ENCODE measurements around the gene ADAMTSL1.

The ADAMTSL1 gene

GRCh38 chr9:18726546-18726945 is 252.6 kb downstream of the ADAMTSL1 start:
- TF ChIP-seq CTCF (IDR thresholded peaks at IDR 0.05; ENCODE audit: low read depth, low read length), result no peak
- no peak for DNase-seq
- no peak overlapping the region for H3K4me3 ChIP-seq (ENCODE audit: low read depth, low read length)
- no peaks in the 10 kb centered on the region for H3K36me3 ChIP-seq
- no peaks in the 10 kb centered on the region for H3K9me3 ChIP-seq (ENCODE audit: severe bottlenecking)
- no peak overlapping the region for H3K27ac ChIP-seq
- H3K27me3 ChIP-seq (ENCODE audit: insufficient read depth, low read depth, severe bottlenecking), result no peaks in the 10 kb centered on the region

- DNase-seq, result no peak
- Histone ChIP-seq H3K27ac (no peak overlapping the region), H3K4me3 (ENCODE audit: low read depth, low read length) (no peak overlapping the region), H3K36me3 (no peaks in the 10 kb centered on the region), H3K9me3 (ENCODE audit: severe bottlenecking) (no peaks in the 10 kb centered on the region), H3K27me3 (ENCODE audit: insufficient read depth, low read depth, severe bottlenecking) (no peaks in the 10 kb centered on the region)
- no peak for TF ChIP-seq CTCF (IDR thresholded peaks at IDR 0.05; ENCODE audit: low read depth, low read length)
Measured at GRCh38 chr9:18727904-18728303, 254.0 kb downstream of the ADAMTSL1 start.

GRCh38 chr9:18728642-18729041 is 254.7 kb downstream of the ADAMTSL1 start:
- H3K27me3 ChIP-seq (ENCODE audit: insufficient read depth, low read depth, severe bottlenecking), result no peaks in the 10 kb centered on the region
- DNase-seq, result no peak
- H3K4me3 ChIP-seq (ENCODE audit: low read depth, low read length), result no peak overlapping the region
- no peaks in the 10 kb centered on the region for H3K9me3 ChIP-seq (ENCODE audit: severe bottlenecking)
- TF ChIP-seq CTCF (IDR thresholded peaks at IDR 0.05; ENCODE audit: low read depth, low read length), result no peak
- no peak overlapping the region for H3K27ac ChIP-seq
- no peaks in the 10 kb centered on the region for H3K36me3 ChIP-seq

DNA sequence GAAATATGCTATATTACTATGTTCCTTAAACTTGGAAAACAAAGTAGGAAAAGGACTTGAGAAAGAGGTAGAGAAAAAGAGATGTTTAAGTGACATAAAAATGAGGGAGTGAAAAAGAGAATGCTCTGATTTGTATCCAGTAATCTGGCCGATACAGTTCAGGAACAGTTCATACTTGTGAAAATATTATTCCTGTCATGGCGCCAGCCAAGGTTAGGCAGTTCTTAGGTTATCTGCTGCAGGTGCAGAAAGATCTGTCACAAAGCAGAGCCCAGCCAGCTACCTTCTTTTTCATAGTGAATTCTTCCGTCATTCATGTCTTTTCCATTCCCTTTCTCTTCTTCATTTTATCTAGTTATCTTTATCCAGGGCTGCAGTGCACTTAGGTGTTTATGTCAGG is 256.3 kb downstream of the ADAMTSL1 start:
- TF ChIP-seq CTCF (IDR thresholded peaks at IDR 0.05; ENCODE audit: low read depth, low read length), result no peak
- Histone ChIP-seq H3K9me3 (ENCODE audit: severe bottlenecking) (no peaks in the 10 kb centered on the region), H3K36me3 (no peaks in the 10 kb centered on the region), H3K27ac (no peak overlapping the region), H3K27me3 (ENCODE audit: insufficient read depth, low read depth, severe bottlenecking) (no peaks in the 10 kb centered on the region), H3K4me3 (ENCODE audit: low read depth, low read length) (no peak overlapping the region)
- DNase-seq, result no peak

DNA sequence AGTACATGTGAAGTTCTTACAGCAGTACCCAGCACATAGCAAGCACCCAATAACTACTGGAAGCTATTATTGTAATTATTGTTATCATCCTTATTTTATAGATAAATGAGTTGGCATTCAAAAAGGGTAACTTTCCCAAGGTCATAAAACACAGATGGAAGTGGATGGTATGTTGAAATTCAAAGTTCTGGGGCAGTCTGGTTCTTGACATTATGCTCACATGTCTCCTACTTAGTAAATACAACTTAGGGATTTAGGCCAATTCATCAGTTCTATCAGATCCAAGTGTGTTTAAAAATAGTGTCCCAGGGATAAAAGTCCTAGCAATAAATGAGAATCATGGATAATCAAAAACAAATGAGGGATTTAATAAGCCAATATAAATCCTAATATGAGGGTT is 265.2 kb downstream of the ADAMTSL1 start:
- no peaks in the 10 kb centered on the region for H3K36me3 ChIP-seq
- no peak overlapping the region for H3K4me3 ChIP-seq (ENCODE audit: low read depth, low read length)
- no peak for DNase-seq
- H3K9me3 ChIP-seq (ENCODE audit: severe bottlenecking), result no peaks in the 10 kb centered on the region
- H3K27ac ChIP-seq, result no peak overlapping the region
- no peaks in the 10 kb centered on the region for H3K27me3 ChIP-seq (ENCODE audit: insufficient read depth, low read depth, severe bottlenecking)
- TF ChIP-seq CTCF (IDR thresholded peaks at IDR 0.05; ENCODE audit: low read depth, low read length), result no peak

DNA sequence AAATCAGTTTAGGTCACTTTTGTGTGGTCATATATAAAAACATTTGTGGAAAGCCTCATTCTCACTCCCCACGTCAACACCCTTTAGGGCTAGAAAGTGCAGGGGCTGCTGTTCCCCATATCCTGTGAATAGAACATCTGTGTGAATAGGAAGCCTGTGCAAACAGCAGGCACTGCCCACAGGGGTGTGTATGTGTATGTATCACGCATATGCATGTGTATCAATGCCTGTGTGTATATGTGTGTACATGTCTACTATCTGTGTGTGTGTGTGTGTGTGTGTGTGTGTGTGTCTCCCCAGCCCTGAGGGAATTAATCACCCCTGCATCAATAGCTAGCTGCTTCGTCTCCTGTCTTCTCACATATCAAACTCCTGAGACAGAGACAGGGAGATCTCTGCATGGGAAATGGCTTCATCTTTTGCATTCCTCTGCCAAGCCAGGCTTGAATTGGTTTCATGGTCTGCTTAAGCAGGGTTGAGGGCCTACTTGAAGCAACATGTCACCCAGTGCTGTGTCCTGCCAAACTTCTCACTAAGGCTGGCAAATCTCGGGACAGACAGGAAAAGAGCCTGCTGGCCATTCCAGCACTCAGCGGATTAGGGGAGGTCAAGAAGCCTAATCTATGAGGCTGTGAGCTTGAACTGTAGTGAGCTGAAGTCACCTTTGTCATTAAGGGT is 265.8 kb downstream of the ADAMTSL1 start:
- Histone ChIP-seq H3K4me3 (ENCODE audit: low read depth, low read length) (no peak overlapping the region), H3K9me3 (ENCODE audit: severe bottlenecking) (no peaks in the 10 kb centered on the region), H3K27me3 (ENCODE audit: insufficient read depth, low read depth, severe bottlenecking) (no peaks in the 10 kb centered on the region), H3K36me3 (no peaks in the 10 kb centered on the region), H3K27ac (no peak overlapping the region)
- no peak for TF ChIP-seq CTCF (IDR thresholded peaks at IDR 0.05; ENCODE audit: low read depth, low read length)
- no peak for DNase-seq
